Hepatocyte (in vitro differentiated cells): ENCODE data around the gene KIAA1958. TPM values are rescaled to one million over a fixed set of nuclear protein-coding genes. Genes with fewer than 3 reads are reported as not detected.

Experiments
- DNase-seq: peaks from one replicate; pipeline ENCODE4 v3.0.0-alpha.2; 2016; ENCODE audit warnings: low spot score
- H2AFZ ChIP-seq: fragments of 200-600 bp; sonication (generic); 2 replicates; pipeline ENCODE4 v1.6.0; 2016; ENCODE audit warnings: antibody characterized with exemption, mild to moderate bottlenecking
- H3K27ac ChIP-seq: fragments of 200-600 bp; sonication (generic); 2 replicates; pipeline ENCODE4 v1.5.1; 2016; ENCODE audit warnings: mild to moderate bottlenecking
- H3K27me3 ChIP-seq: fragments of 200-600 bp; sonication (generic); 2 replicates; pipeline ENCODE4 v1.6.1; 2016
- H3K36me3 ChIP-seq: fragments of 200-600 bp; sonication (generic); replicated peaks from 2 replicates; pipeline ENCODE4 v1.5.1; 2016; ENCODE audit warnings: low read depth; ENCODE audit not compliant: insufficient read depth
- H3K4me1 ChIP-seq: fragments of 200-600 bp; sonication (generic); 2 replicates; pipeline ENCODE4 v1.5.1; 2016; ENCODE audit warnings: mild to moderate bottlenecking, moderate library complexity; ENCODE audit not compliant: insufficient read depth
- H3K4me2 ChIP-seq: fragments of 200-600 bp; sonication (generic); 2 replicates; pipeline ENCODE4 v1.6.0; 2016
- H3K4me3 ChIP-seq: fragments of 200-600 bp; sonication (generic); 2 replicates; pipeline ENCODE4 v1.5.1; 2016; ENCODE audit warnings: mild to moderate bottlenecking
- H3K79me2 ChIP-seq: fragments of 200-600 bp; sonication (generic); 2 replicates; pipeline ENCODE4 v1.6.0; 2017; ENCODE audit warnings: mild to moderate bottlenecking
- H3K9me2 ChIP-seq: fragments of 200-600 bp; sonication (generic); replicated peaks from 2 replicates; pipeline ENCODE4 v1.6.0; 2017; ENCODE audit warnings: mild to moderate bottlenecking; ENCODE audit not compliant: insufficient read depth
- H3K9me3 ChIP-seq: fragments of 200-600 bp; sonication (generic); 2 replicates; pipeline ENCODE4 v1.5.1; 2016; ENCODE audit warnings: low read depth, mild to moderate bottlenecking
- H4K20me1 ChIP-seq: fragments of 200-600 bp; sonication (generic); 2 replicates; pipeline ENCODE4 v1.6.0; 2016; ENCODE audit warnings: mild to moderate bottlenecking; ENCODE audit not compliant: insufficient read depth, poor library complexity, severe bottlenecking
- CTCF ChIP-seq: fragments of 200-600 bp; sonication (generic); IDR thresholded peaks from 2 replicates; pipeline ENCODE4 v1.5.1; 2016; ENCODE audit warnings: antibody characterized with exemption, mild to moderate bottlenecking; ENCODE audit not compliant: poor library complexity
- EZH2 ChIP-seq: fragments of 200-600 bp; sonication (generic); IDR thresholded peaks from 2 replicates; pipeline ENCODE4 v1.6.1; 2016; ENCODE audit warnings: antibody characterized with exemption, mild to moderate bottlenecking, borderline replicate concordance
- EZH2phosphoT487 ChIP-seq: fragments of 200-600 bp; sonication (generic); IDR thresholded peaks from one replicate; pipeline ENCODE4 v1.6.1; 2018; ENCODE audit warnings: antibody characterized with exemption, mild to moderate bottlenecking, low read depth, moderate library complexity; ENCODE audit not compliant: unreplicated experiment, severe bottlenecking
- WGBS: methylation state at CpG from one replicate; pipeline ENCODE4 v1.1.6; 2016; ENCODE audit warnings: low lambda C conversion rate; ENCODE audit errors: missing lambda C conversion rate; 5-methylcytosine and 5-hydroxymethylcytosine counted together
- polyA plus RNA-seq: library from polyadenylated mRNA; unstranded; fragments of >200 nt; fragmentation: Nextera tagmentation; extraction: Ambion mirVana; gene quantifications from 2 replicates; pipeline ENCODE4 v1.2.1, GENCODE V29; 2016
- total RNA-seq: library from RNA; depleted of rRNA; stranded (reverse); fragments of >200 nt; gene quantifications from 2 replicates; pipeline ENCODE4 v1.2.3, GENCODE V29; 2014

KIAA1958 gene
- total and polyA plus RNA-seq, 2 experiments from 2014 or later: 3.5 to 10.1 TPM

GRCh38 chr9:112699230-112699629 lies 212.6 kb downstream of the KIAA1958 start:
- DNase-seq: no peak
- Histone ChIP-seq H3K79me2 (peaks cover 24% of the 10 kb centered on the region), H3K9me3 (no peaks in the 10 kb centered on the region), H3K4me3 (no peak overlapping the region), H2AFZ (no peak overlapping the region), H3K9me2 (no peaks in the 10 kb centered on the region), H3K36me3 (no peaks in the 10 kb centered on the region), H3K27ac (no peak overlapping the region), H3K4me1 (no peaks in the 10 kb centered on the region), H3K4me2 (no peak overlapping the region), H3K27me3 (no peaks in the 10 kb centered on the region), H4K20me1 (no peaks in the 10 kb centered on the region)
- TF ChIP-seq EZH2phosphoT487 (no peak), CTCF (no peak), EZH2 (no peak)
- WGBS: 96% methylated on average over 5 of the region's 5 CpGs

GRCh38 chr9:112700085-112700484 lies 213.5 kb downstream of the KIAA1958 start:
- H3K79me2 ChIP-seq: peaks cover 32% of the 10 kb centered on the region
- TF ChIP-seq EZH2 (no peak), EZH2phosphoT487 (no peak), CTCF (no peak)
- H3K4me1 ChIP-seq: no peaks in the 10 kb centered on the region

GRCh38 chr9:112703304-112703703 lies 216.7 kb downstream of the KIAA1958 start:
- H4K20me1 ChIP-seq: no peaks in the 10 kb centered on the region
- H3K4me3 ChIP-seq: no peak overlapping the region
- no peaks in the 10 kb centered on the region for H3K27me3 ChIP-seq
- 87% methylated on average over 2 of the region's 2 CpGs for WGBS
- TF ChIP-seq EZH2phosphoT487 (no peak), EZH2 (no peak), CTCF (no peak)
- no peak overlapping the region for H3K4me2 ChIP-seq
- no peaks in the 10 kb centered on the region for H3K36me3 ChIP-seq
- no peaks in the 10 kb centered on the region for H3K4me1 ChIP-seq
- H3K9me2 ChIP-seq: no peaks in the 10 kb centered on the region
- DNase-seq: no peak
- H2AFZ ChIP-seq: no peak overlapping the region
- no peak overlapping the region for H3K27ac ChIP-seq
- no peaks in the 10 kb centered on the region for H3K9me3 ChIP-seq
- peaks cover 38% of the 10 kb centered on the region for H3K79me2 ChIP-seq

More at GRCh38 chr9:112700085-112700484, 213.5 kb downstream of the KIAA1958 start:
- no peak overlapping the region for H3K27ac ChIP-seq
- H3K9me3 ChIP-seq: no peaks in the 10 kb centered on the region
- DNase-seq: no peak
- H3K4me2 ChIP-seq: no peak overlapping the region
- no peaks in the 10 kb centered on the region for H3K9me2 ChIP-seq
- H3K4me3 ChIP-seq: no peak overlapping the region
- H2AFZ ChIP-seq: no peak overlapping the region
- H3K27me3 ChIP-seq: no peaks in the 10 kb centered on the region
- H4K20me1 ChIP-seq: no peaks in the 10 kb centered on the region
- no peaks in the 10 kb centered on the region for H3K36me3 ChIP-seq

- no peak overlapping the region for H3K27ac ChIP-seq
- WGBS: 41% methylated on average over 6 of the region's 6 CpGs
Measured at GRCh38 chr9:112705768-112706427, 219.3 kb downstream of the KIAA1958 start.

More at GRCh38 chr9:112705768-112706427, 219.3 kb downstream of the KIAA1958 start:
- H3K4me2 ChIP-seq: no peak overlapping the region
- no peak overlapping the region for H2AFZ ChIP-seq
- peak; percentile 71 for DNase-seq
- H3K4me1 ChIP-seq: no peaks in the 10 kb centered on the region
- H3K4me3 ChIP-seq: no peak overlapping the region
- no peaks in the 10 kb centered on the region for H3K9me2 ChIP-seq
- H3K9me3 ChIP-seq: no peaks in the 10 kb centered on the region
- TF ChIP-seq EZH2 (no peak), EZH2phosphoT487 (no peak), CTCF (peak; percentile 58)
- H3K27me3 ChIP-seq: no peaks in the 10 kb centered on the region
- peaks cover 54% of the 10 kb centered on the region for H3K79me2 ChIP-seq
- H3K36me3 ChIP-seq: no peaks in the 10 kb centered on the region
- no peaks in the 10 kb centered on the region for H4K20me1 ChIP-seq
